Astrocyte (in vitro differentiated cells and primary cell): ENCODE data around the gene KRT71. TPM values are rescaled to one million over a fixed set of nuclear protein-coding genes. Genes with fewer than 3 reads are reported as not detected.

ENCODE experiments used
- DNase-seq: peaks from one replicate; pipeline ENCODE4 v3.0.0-alpha.2; 2010; ENCODE audit warnings: low read depth
- FAIRE-seq: peaks from 2 replicates; lab custom pipeline; 2011; peaks lifted over from hg19 to GRCh38; lab: Jason Lieb, UNC
- H2AFZ ChIP-seq: 2 replicates; pipeline ENCODE4 v1.6.0; 2012; ENCODE audit warnings: low read depth, low read length, inconsistent platforms
- H3K27ac ChIP-seq: 2 replicates; pipeline ENCODE4 v1.5.1; 2011; ENCODE audit warnings: low read depth, low read length, inconsistent platforms
- H3K27me3 ChIP-seq: 2 replicates; pipeline ENCODE4 v1.6.0; 2011; ENCODE audit warnings: low read length, inconsistent platforms; ENCODE audit not compliant: insufficient read depth
- H3K36me3 ChIP-seq: 2 replicates; pipeline ENCODE4 v1.5.1; 2011; ENCODE audit warnings: low read length, inconsistent platforms; ENCODE audit not compliant: insufficient read depth
- H3K4me1 ChIP-seq: 2 replicates; pipeline ENCODE4 v1.5.1; 2011; ENCODE audit warnings: low read length, inconsistent platforms; ENCODE audit not compliant: insufficient read depth
- H3K4me2 ChIP-seq: 2 replicates; pipeline ENCODE4 v1.6.0; 2012; ENCODE audit warnings: low read length, inconsistent platforms
- H3K4me3 ChIP-seq: 2 replicates; pipeline ENCODE4 v1.5.1; 2011; ENCODE audit warnings: low read depth, mild to moderate bottlenecking, low read length, inconsistent platforms; ENCODE audit not compliant: insufficient read depth
- H3K79me2 ChIP-seq: 2 replicates; pipeline ENCODE4 v1.6.0; 2012; ENCODE audit warnings: mild to moderate bottlenecking, low read length, inconsistent platforms; ENCODE audit not compliant: insufficient read depth
- H3K9ac ChIP-seq: 2 replicates; pipeline ENCODE4 v1.6.0; 2012; ENCODE audit warnings: mild to moderate bottlenecking, low read length, inconsistent platforms
- H3K9me3 ChIP-seq: 2 replicates; pipeline ENCODE4 v1.5.1; 2012; ENCODE audit warnings: low read depth, mild to moderate bottlenecking, low read length, inconsistent platforms; ENCODE audit not compliant: insufficient read depth
- H4K20me1 ChIP-seq: 2 replicates; pipeline ENCODE4 v1.6.0; 2012; ENCODE audit warnings: low read length, inconsistent platforms; ENCODE audit not compliant: insufficient read depth
- H3K27ac Mint-ChIP-seq: one replicate; pipeline ENCODE4 v1.8.0; 2021; ENCODE audit warnings: mild to moderate bottlenecking, mixed read lengths; ENCODE audit not compliant: unreplicated experiment
- H3K27me3 Mint-ChIP-seq: one replicate; pipeline ENCODE4 v1.8.0; 2021; ENCODE audit warnings: low read depth, mixed read lengths; ENCODE audit not compliant: unreplicated experiment
- H3K36me3 Mint-ChIP-seq: one replicate; pipeline ENCODE4 v1.8.0; 2021; ENCODE audit warnings: low read depth, mixed read lengths; ENCODE audit not compliant: unreplicated experiment
- H3K4me1 Mint-ChIP-seq: one replicate; pipeline ENCODE4 v1.8.0; 2021; ENCODE audit warnings: low read depth, mixed read lengths; ENCODE audit not compliant: unreplicated experiment
- H3K4me3 Mint-ChIP-seq: one replicate; pipeline ENCODE4 v1.8.0; 2021; ENCODE audit warnings: mild to moderate bottlenecking, moderate library complexity, mixed read lengths; ENCODE audit not compliant: unreplicated experiment
- H3K9me3 Mint-ChIP-seq: one replicate; pipeline ENCODE4 v1.8.0; 2021; ENCODE audit warnings: mild to moderate bottlenecking, mixed read lengths; ENCODE audit not compliant: unreplicated experiment
- CTCF ChIP-seq: IDR thresholded peaks from 2 replicates; pipeline ENCODE4 v1.5.1; 2011; ENCODE audit warnings: low read depth, mild to moderate bottlenecking, inconsistent platforms, low read length, moderate library complexity; ENCODE audit not compliant: insufficient read depth
- EZH2 ChIP-seq: IDR thresholded peaks from 2 replicates; pipeline ENCODE4 v1.6.1; 2012; ENCODE audit warnings: mild to moderate bottlenecking, low read length, inconsistent platforms; ENCODE audit not compliant: insufficient read depth
- total RNA-seq: library from RNA; stranded (reverse); gene quantifications from 2 replicates; pipeline ENCODE4 v1.2.1, GENCODE V29; 2021

KRT71 gene
- total RNA-seq, 1 donor from 2014 or later: not detected

GRCh38 chr12:52581066-52581465, 28.1 kb upstream of the KRT71 start:
- DNase-seq (no peak), FAIRE-seq (no peak)
- H3K27ac Mint-ChIP-seq: no peak overlapping the region
- Histone ChIP-seq H4K20me1 (no peaks in the 10 kb centered on the region), H3K4me1 (no peaks in the 10 kb centered on the region), H3K27me3 (peaks cover 4% of the 10 kb centered on the region), H3K9me3 (no peaks in the 10 kb centered on the region), H3K79me2 (no peaks in the 10 kb centered on the region), H3K9ac (no peak overlapping the region), H3K27ac (no peak overlapping the region), H3K36me3 (no peaks in the 10 kb centered on the region), H3K4me2 (no peak overlapping the region), H2AFZ (no peak overlapping the region), H3K4me3 (no peak overlapping the region)
- H3K9me3 Mint-ChIP-seq: no peaks in the 10 kb centered on the region
- peaks cover 56% of the 10 kb centered on the region for H3K27me3 Mint-ChIP-seq
- no peaks in the 10 kb centered on the region for H3K36me3 Mint-ChIP-seq
- TF ChIP-seq CTCF (no peak), EZH2 (no peak)
- no peak overlapping the region for H3K4me3 Mint-ChIP-seq
- peaks cover 21% of the 10 kb centered on the region for H3K4me1 Mint-ChIP-seq

DNA sequence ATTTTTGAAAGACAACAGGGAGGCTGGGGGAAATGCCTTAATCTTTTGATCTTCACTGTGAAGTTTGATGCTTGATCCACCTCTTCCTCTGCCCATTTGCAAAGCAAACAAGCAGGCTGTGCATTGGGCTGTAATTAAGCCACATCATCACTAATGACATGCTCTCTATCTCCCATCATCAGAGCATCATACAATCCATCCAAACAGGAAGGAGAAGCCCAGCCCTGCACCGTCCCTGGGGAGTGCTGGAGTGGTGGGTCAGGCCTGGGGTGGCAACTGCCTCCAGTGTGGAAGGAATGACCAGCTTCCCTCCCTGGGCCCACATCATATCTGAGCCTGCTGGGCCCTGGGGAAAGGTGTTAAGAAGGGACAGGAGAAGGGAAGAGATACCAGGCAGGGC, 27.6 kb upstream of the KRT71 start:
- no peak for TF ChIP-seq EZH2
- TF ChIP-seq CTCF: no peak
- H3K4me1 Mint-ChIP-seq: peaks cover 21% of the 10 kb centered on the region
- peaks cover 4% of the 10 kb centered on the region for H3K27me3 ChIP-seq
- H3K27ac ChIP-seq: no peak overlapping the region
- FAIRE-seq (no peak), DNase-seq (no peak)
- no peak overlapping the region for H3K4me3 Mint-ChIP-seq
- no peak overlapping the region for H3K9ac ChIP-seq
- peaks cover 58% of the 10 kb centered on the region for H3K27me3 Mint-ChIP-seq
- no peak overlapping the region for H2AFZ ChIP-seq
- H3K79me2 ChIP-seq: no peaks in the 10 kb centered on the region
- H3K9me3 Mint-ChIP-seq: no peaks in the 10 kb centered on the region
- H3K36me3 ChIP-seq: no peaks in the 10 kb centered on the region
- H3K36me3 Mint-ChIP-seq: no peaks in the 10 kb centered on the region
- H3K9me3 ChIP-seq: no peaks in the 10 kb centered on the region
- H3K27ac Mint-ChIP-seq: no peak overlapping the region
- no peaks in the 10 kb centered on the region for H3K4me1 ChIP-seq
- no peaks in the 10 kb centered on the region for H4K20me1 ChIP-seq
- H3K4me2 ChIP-seq: no peak overlapping the region
- no peak overlapping the region for H3K4me3 ChIP-seq

GRCh38 chr12:52579468-52580465, 26.8 kb upstream of the KRT71 start:
- Histone ChIP-seq H2AFZ (no peak overlapping the region), H3K4me1 (no peaks in the 10 kb centered on the region), H3K9me3 (no peaks in the 10 kb centered on the region), H3K79me2 (no peaks in the 10 kb centered on the region), H4K20me1 (no peaks in the 10 kb centered on the region), H3K27me3 (peaks cover 4% of the 10 kb centered on the region), H3K36me3 (no peaks in the 10 kb centered on the region), H3K4me3 (no peak overlapping the region), H3K9ac (no peak overlapping the region), H3K4me2 (no peak overlapping the region), H3K27ac (no peak overlapping the region)
- Mint-ChIP-seq H3K27ac (no peak overlapping the region), H3K4me3 (no peak overlapping the region), H3K4me1 (peaks cover 21% of the 10 kb centered on the region), H3K9me3 (no peaks in the 10 kb centered on the region), H3K27me3 (peaks cover 51% of the 10 kb centered on the region), H3K36me3 (no peaks in the 10 kb centered on the region)
- no peak for DNase-seq
- no peak for FAIRE-seq
- TF ChIP-seq CTCF: no peak
- TF ChIP-seq EZH2: no peak
